ENCODE measurements around the gene CCN6. TPM values are rescaled to one million over a fixed set of nuclear protein-coding genes. Genes with fewer than 3 reads are reported as not detected.

Gene CCN6
- total RNA-seq, 1 donor from 2014 or later, result not detected

DNA sequence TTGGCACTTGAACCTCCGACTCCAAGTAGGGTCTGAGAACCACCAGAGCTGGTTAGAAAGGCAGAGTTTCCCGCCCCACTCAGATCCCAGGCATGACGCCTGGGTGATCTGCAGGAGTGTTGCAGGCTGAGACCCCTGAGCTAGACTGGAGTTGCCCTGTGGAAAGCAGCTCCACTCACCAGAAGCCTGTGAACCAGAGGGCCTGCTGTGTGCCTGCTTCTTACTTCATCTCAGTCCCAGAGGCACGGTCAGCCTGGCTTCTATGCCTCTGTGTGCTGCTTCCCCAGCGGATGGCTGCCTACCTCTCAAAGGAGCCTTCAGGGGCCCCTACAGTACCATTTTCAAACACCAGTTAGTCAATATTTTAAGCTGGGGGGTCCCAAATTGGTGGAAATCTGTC lies 15.6 kb upstream of the CCN6 start:
- peaks cover 3% of the 10 kb centered on the region for H3K27me3 Mint-ChIP-seq
- H3K27ac Mint-ChIP-seq, result no peak overlapping the region
- intact Hi-C loops (cut with micrococcal nuclease), result no loop called here
- no peak overlapping the region for H3K4me3 Mint-ChIP-seq
- TF ChIP-seq, protein P1, sequence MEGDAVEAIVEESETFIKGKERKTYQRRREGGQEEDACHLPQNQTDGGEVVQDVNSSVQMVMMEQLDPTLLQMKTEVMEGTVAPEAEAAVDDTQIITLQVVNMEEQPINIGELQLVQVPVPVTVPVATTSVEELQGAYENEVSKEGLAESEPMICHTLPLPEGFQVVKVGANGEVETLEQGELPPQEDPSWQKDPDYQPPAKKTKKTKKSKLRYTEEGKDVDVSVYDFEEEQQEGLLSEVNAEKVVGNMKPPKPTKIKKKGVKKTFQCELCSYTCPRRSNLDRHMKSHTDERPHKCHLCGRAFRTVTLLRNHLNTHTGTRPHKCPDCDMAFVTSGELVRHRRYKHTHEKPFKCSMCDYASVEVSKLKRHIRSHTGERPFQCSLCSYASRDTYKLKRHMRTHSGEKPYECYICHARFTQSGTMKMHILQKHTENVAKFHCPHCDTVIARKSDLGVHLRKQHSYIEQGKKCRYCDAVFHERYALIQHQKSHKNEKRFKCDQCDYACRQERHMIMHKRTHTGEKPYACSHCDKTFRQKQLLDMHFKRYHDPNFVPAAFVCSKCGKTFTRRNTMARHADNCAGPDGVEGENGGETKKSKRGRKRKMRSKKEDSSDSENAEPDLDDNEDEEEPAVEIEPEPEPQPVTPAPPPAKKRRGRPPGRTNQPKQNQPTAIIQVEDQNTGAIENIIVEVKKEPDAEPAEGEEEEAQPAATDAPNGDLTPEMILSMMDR (IDR thresholded peaks at IDR 0.05), result no peak
- ChIA-PET POLR2A (interaction anchor here (0.6 kb wide), 1 partner anchor 971 kb away, joined by 4 read pairs; no protein-coding TSS in a partner anchor), CTCF (no interaction called here)
- H3K4me1 Mint-ChIP-seq, result peaks cover 9% of the 10 kb centered on the region
- ATAC-seq (ENCODE audit: low read depth) (no peak), DNase-seq (no peak)
- no peaks in the 10 kb centered on the region for H3K9me3 Mint-ChIP-seq
- H3K36me3 Mint-ChIP-seq (ENCODE audit: low read depth), result peaks cover 2% of the 10 kb centered on the region

DNA sequence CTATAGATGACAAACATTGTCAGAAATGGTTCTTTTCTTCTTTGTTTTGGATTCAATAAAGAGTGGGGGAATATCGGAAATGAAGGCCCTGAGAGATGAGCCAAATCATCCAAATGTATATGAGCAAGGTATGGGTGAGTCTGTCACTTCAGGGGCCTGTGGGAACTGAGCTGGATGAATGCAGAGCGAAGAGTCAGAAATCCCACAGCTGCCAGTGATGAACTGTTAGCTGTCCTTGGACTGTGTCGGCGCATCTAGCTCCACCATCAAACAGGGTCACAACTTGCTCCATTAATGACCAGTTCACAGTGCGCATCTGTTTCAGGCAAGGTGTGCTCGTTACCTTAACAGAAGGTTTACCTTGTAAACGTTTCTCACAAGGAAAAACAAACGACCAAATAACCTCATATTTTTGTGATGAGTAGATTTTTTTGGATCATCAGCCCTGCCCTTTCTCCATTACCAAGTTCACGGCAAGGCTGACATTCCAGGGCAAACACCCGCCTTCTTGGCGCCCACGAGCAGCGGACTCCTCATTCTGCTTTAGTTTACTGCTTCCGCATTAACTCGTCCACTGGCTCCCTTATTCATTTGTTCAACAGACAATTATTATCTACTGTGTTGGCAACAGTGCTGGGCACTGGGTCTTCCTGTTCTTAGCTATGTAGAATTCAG lies 15.0 kb upstream of the CCN6 start:
- TF ChIP-seq, protein P1 (IDR thresholded peaks at IDR 0.05), result no peak
- no peak for DNase-seq
- CTCF ChIA-PET, result interaction anchor here (1.3 to 2.1 kb wide), 2 partner anchors 10 to 48 kb away, joined by 5 to 6 read pairs; partner anchors contain the start of genes FAM229B and TUBE1
- Mint-ChIP-seq H3K36me3 (ENCODE audit: low read depth) (peaks cover 5% of the 10 kb centered on the region), H3K27me3 (no peaks in the 10 kb centered on the region), H3K9me3 (no peaks in the 10 kb centered on the region), H3K27ac (no peak overlapping the region), H3K4me3 (no peak overlapping the region), H3K4me1 (peaks cover 9% of the 10 kb centered on the region)
- POLR2A ChIA-PET, result interaction anchor here (0.6 kb wide), 1 partner anchor 972 kb away, joined by 4 read pairs; no protein-coding TSS in a partner anchor
- no peak for ATAC-seq (ENCODE audit: low read depth)
- intact Hi-C loops (cut with micrococcal nuclease), result no loop called here

DNA sequence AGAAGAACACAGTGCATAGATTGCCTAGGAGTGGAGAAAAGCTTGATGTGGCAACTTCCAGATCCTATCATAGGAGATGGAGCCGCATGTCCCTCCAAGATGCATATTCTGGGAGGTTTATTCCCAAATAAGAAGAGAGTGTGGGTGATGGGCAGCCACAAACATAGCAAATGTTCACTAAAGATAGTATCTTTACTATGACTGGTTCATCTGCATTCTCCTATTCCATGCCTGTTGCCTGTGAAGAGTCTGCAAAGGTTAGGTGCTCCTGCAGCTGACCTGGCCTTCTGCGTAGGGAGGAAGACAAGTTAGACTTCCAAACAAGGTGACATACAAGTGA lies 14.5 kb upstream of the CCN6 start:
- Mint-ChIP-seq H3K9me3 (no peaks in the 10 kb centered on the region), H3K4me1 (peaks cover 9% of the 10 kb centered on the region), H3K36me3 (ENCODE audit: low read depth) (peaks cover 5% of the 10 kb centered on the region), H3K4me3 (no peak overlapping the region), H3K27me3 (no peaks in the 10 kb centered on the region), H3K27ac (no peak overlapping the region)
- ATAC-seq (ENCODE audit: low read depth), result no peak
- ChIA-PET CTCF (interaction anchor here (1.3 to 2.1 kb wide), 2 partner anchors 10 to 48 kb away, joined by 5 to 6 read pairs; partner anchors contain the start of genes FAM229B and TUBE1), POLR2A (no interaction called here)
- no peak for DNase-seq
- intact Hi-C loops (cut with micrococcal nuclease), result no loop called here
- TF ChIP-seq, protein P1 (IDR thresholded peaks at IDR 0.05), result no peak

DNA sequence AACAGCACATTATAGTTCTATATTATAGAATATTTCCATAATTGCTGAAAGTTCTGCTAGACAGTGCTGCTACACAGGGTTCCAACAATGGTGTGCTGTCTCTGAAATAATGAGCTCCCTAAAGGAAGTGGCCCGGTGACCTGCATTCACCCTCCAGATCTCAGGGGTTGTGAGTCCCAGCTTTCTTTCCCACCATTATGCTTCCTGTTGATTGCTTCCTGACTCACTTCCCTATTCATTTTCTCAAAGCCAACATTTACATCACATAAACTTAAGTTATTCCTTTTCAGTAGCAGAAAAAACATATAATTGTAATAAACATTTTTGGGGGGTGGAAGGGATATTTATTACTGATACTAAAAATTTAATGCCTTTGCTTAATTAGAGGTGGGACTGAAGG lies 12.9 kb upstream of the CCN6 start:
- Mint-ChIP-seq H3K27me3 (no peaks in the 10 kb centered on the region), H3K4me3 (no peak overlapping the region), H3K36me3 (ENCODE audit: low read depth) (peaks cover 5% of the 10 kb centered on the region), H3K4me1 (peaks cover 9% of the 10 kb centered on the region), H3K9me3 (no peaks in the 10 kb centered on the region), H3K27ac (no peak overlapping the region)
- TF ChIP-seq, protein P1 (IDR thresholded peaks at IDR 0.05), result no peak
- intact Hi-C loops (cut with micrococcal nuclease), result loop anchor here (5.0 to 10.0 kb wide), 2 partner anchors 676 to 1359 kb away; no protein-coding TSS in a partner anchor
- CTCF ChIA-PET, result interaction anchor here (0.9 to 6.5 kb wide), 6 partner anchors 10 to 332 kb away, joined by 3 to 85 read pairs (median 4); no protein-coding TSS in a partner anchor
- DNase-seq (no peak), ATAC-seq (ENCODE audit: low read depth) (no peak)
- POLR2A ChIA-PET, result interaction anchor here (1.3 kb wide), 1 partner anchor 436 kb away, joined by 3 read pairs; the partner anchor contains the start of gene TRAF3IP2

DNA sequence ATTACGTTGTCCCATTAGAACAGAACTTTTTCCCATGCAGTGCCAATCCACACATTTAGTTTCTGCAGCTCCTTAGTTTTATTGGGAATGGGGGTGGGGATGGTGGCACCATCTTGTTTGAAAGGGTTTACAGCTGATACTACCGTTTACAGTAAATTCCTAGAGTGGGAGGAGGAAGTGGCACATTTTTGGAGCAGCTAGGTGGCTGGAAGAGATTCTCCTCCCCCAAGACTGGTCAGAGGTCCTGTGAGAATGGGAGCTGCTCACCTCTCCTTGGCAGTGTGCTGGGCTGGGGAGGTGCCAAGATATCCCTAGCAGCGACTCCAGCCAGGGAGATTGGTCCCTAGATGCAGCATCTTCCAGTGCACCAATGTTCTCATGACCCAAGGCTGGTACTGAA lies 12.4 kb upstream of the CCN6 start:
- Mint-ChIP-seq H3K4me3 (no peak overlapping the region), H3K36me3 (ENCODE audit: low read depth) (peaks cover 5% of the 10 kb centered on the region), H3K9me3 (no peaks in the 10 kb centered on the region), H3K27ac (peak overlapping the region; percentile 27), H3K4me1 (peaks cover 9% of the 10 kb centered on the region), H3K27me3 (no peaks in the 10 kb centered on the region)
- POLR2A ChIA-PET, result interaction anchor here (1.3 kb wide), 1 partner anchor 436 kb away, joined by 3 read pairs; the partner anchor contains the start of gene TRAF3IP2
- no peak for DNase-seq
- intact Hi-C loops (cut with micrococcal nuclease), result loop anchor here (5.0 to 10.0 kb wide), 2 partner anchors 677 to 1359 kb away; no protein-coding TSS in a partner anchor
- no peak for ATAC-seq (ENCODE audit: low read depth)
- CTCF ChIA-PET, result interaction anchor here (1.1 to 6.5 kb wide), 6 partner anchors 10 to 332 kb away, joined by 3 to 85 read pairs (median 4); no protein-coding TSS in a partner anchor
- TF ChIP-seq, protein P1 (IDR thresholded peaks at IDR 0.05), result no peak
